GM19452 (cell line): ENCODE results near the gene CAMKMT.

ENCODE experiments used
- ATAC-seq: cut with Tn5 transposase; IDR thresholded peaks from one replicate; pipeline ENCODE4 v1.9.1; 2021; ENCODE audit not compliant: unreplicated experiment

CAMKMT gene

DNA sequence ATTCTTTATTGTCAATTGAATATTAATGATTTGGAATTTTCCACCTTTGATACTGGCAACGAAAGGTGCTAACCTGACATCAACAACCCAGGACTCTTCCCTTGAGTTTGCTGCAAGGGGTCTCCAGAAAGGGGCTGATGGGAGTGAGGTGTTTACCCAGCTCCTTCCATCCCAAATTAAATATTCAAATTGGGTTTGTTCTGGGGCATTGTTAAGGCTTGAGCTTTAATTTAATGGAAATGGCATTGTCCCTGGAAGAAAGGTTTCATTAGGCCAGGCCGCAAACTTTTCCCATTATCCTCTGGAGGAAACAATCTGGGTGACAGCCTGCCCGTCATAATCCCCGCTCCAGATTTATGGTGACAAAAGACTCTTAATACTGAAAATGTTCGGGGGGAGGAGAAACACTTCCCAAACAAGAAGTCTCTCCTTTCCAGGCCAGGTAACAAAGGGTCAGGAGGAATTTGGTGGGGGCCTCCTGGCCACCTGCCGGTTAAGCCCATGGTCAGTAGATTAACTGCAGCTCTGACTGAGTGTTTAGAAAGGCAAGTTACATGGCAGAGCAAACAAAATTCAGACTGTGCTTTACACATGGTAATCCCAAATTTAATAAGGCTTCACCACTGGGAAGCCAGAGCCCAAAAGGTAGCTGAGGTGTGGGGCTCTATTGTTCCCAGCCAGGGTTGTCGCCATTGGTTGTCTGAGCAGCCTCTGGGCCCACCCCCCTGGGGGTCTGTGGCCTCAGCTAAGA lies 428.4 kb downstream of the CAMKMT start:
- no peak for ATAC-seq

DNA sequence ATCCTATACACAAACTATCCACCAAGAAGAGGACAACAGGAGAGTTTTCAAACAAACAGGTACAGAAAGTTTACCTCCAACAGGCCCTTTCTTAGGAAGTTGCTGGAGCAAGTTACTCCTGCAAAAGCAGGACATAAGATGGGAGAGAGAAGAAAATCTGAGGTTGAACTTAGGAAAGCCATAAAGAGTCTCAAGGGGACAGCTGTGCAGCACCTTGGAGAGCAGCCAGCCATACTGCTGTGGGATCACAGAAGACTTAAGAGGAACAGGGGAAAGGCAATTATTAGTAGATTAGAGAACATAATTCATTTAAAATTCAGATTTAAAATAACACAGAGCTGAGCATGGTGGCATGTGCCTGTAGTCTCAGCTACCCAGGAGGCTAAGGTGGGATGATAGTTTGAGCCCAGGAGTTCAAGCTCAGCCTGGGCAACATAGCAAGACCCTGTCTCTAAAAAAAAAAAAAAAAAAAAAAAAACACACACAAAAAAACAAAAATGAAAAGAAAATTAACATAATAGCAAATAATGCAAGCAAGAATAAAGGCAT lies 431.6 kb downstream of the CAMKMT start:
- ATAC-seq: no peak

DNA sequence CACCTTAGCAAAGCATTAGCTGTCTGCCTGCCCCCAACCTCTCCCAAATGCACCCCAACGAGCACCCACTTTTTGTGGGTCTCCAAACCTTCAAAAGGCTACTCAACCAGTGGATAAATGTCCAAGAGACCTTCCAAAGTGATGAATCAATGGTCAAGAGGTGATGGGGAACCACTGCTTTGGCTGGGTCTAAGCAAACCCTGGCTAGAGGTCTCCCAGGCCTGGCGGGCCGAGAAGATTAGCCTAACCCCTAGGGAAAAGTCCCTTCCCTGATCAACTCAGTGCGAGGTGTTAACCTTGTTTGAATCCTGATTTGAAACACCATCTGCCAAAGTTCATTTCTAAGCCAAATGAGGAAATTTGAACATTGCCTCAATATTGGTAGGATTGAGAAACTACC lies 435.0 kb downstream of the CAMKMT start:
- no peak for ATAC-seq

DNA sequence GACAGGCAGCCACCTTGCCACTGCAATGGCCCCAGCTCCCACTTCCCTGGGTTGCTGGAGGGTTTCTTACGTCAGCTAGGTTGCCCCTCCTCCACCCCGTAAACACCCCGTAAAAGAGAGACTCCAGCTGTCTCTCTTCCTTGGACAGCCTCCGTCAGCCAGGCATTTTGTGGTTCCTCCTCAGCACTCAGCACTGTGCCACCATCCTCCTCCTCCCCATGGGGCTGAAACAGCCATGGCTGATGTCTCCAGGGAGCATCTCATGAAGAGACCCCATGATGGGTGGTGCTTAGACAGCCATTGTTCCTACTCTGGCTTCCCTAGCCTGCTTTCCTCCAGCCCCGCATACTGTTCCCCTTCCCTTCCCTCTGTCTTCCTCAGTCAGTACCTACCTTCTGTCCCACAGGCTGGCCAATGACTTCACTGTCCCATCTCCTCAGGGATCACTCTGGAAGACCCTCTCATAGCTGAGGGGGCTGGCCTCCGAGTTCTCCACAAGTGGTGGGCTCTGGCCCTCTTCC lies 436.5 kb downstream of the CAMKMT start:
- ATAC-seq: no peak

DNA sequence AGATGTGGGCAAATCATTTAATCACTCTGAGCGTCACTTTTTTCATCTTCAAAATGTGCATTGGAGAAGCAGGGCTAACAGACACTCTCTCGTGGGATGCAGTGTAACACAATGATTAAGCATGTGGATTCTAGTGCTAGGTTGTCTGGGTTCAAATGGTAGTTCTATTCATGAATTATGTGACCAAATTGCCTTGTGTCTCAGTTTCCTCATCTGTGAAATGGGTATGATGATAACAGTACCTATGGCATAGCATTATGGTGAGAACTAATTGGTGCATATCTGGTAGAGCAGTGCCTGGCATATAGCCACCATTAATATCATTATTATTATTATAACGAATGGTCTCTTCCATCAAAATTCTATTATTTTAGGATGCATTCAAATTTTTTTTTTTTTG lies 437.4 kb downstream of the CAMKMT start:
- no peak for ATAC-seq

DNA sequence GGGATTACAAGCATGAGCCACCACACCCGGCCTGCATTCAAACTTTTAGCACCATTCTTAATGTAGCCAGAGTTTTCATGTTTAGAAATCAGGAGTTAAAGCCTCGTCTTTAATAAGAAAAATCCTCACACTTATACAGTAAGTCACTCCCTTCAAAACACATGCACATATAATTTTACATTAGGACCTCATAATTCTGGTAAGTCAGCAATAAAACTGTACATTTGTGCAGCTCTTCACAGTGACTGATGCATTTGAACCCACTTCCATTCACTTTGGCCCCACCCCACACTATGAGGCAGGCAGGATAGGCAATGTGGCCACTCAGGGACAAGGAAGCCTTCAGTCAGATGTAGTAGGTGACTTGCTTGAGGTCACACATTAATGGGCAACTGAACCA lies 438.0 kb downstream of the CAMKMT start:
- ATAC-seq: no peak

DNA sequence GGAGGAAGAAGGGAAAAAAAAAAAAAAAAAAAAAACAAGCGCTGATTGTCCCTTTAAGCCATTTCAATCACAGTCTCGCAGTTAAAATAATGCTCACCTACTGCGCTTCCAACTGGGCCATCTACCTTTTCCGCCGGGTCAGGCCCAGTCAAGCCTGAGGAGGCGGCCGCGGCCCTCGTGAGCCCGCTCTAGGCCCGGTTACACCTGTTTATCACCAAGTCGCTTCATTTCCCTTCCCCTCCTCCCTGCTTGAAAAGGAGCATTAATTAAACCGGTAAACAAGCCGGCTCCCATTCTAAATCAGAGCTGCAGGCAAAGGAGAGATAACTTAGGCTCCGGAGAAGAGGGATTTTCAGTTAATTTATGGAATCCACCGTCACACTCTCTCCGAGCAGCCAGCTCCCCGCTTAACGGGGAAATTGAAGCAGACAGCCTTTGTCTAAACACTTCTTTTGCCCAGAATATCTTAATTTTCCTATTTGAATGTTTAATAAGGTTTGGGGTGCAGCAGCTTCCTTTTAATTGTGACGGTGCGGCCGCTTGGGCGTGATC lies 439.6 kb downstream of the CAMKMT start:
- ATAC-seq: no peak

DNA sequence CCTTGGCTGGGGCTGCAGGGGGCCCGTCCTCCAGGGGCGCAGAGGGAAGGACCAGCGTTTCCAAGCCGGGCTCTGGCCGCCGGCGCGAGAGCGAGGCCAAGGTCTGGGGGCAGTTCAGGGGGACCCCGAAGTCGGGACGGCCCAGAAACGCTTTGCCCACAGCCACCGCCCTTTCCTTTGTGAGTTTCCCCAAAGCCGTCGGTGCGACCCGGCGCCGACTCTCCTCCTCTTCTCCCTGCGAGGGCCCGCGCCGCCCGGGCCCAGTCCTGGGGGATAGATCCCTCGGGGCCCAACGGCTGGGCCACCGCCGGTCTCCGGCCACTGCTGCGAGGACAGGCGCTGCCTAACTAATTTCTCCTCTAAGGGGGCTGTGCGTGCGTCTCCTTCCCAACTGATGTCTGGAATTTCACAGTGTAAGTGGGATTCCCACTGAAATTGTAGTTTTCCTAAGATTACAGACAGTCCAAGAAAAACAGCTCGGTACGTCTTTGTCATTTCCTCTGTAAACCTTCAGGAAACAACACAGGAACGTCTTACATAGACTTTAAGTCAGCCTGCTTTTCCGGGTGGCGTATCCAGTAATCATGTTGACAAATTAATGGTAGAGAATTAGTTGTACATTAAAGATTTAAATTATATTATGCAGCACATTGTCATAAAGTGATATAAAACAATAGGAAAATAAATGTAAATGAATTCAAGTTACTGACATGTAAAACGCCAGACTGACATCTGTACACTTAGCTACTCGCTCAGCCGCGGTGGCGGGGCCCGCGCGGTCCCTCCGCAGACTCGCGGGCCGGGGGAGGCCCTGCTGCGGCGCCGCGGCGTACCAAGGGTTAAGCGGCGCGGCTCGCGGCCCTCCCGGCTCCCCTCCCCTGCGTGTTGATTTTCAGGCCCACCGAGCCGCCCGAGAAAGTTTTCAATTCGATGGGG lies 440.4 kb downstream of the CAMKMT start:
- ATAC-seq: no peak

DNA sequence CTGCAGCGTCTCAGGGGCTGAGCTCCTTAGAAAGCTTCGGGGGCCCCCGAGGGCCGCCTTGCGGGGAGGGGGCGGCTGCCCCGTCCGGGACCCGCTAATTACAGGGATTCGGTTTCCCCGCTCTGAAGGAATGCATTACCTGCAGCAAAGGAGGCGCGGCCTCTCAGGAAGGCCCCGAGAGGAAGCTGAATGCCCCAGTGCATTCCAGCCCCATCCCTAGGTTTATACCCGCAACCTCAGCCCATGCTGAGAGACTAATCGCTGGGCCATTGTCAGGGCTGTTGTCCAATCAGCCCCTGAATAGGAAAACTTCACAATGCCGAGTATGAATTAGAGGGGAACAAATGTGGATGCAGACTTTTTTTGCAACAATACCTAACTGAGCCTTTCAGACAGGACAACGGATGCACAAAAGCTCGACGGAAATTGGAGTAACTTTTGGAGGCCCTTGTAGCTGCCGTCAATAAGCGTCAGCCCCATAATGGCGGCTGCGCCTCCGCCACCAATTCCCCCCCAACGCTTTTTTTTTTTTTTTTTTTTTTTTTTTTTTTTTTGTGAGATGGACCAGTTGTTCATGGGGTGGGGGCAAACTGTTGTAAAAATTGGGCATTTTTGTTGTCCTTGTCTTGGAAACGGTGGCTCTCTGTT lies 441.2 kb downstream of the CAMKMT start:
- no peak for ATAC-seq

DNA sequence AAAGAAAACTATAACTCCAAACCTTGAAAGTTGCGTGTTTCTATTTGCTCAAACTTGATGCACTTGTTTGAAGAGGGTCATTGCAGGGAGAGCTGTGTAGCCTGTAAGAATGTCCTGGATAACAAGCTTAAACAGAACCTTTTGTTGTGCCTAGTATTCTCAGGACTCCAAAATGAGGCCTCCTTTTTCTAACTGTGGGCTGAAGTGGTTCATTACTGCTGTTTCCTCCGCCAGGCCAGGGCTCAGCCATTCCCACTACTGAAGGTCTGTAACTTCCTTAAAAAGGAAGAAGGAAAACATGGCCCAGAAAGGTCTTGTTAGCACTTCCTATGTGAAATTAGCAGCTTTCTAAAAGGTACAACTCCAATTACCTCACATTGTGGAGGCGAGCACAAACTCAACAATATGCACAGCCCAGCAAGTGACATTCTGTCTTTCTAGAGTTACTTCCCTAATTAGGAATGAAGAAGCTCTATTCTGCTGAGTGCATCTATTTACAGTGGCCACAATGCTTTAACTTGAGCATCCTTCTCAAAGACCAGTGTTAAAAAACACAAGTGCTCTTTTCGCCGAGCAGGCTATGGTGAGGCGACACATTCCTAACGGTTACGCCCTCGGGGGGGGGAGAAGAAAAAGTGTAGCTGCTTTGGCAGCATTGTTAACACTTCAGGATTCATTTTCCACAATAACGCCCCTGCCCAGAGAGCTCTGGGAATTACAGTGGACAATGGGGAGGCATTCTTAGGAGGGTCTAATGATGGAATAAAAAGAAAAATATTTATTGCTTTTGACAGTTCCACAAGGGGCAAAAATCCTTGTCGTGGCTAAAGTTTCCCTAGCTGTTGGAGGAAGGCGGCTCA lies 442.9 kb downstream of the CAMKMT start:
- ATAC-seq: no peak

DNA sequence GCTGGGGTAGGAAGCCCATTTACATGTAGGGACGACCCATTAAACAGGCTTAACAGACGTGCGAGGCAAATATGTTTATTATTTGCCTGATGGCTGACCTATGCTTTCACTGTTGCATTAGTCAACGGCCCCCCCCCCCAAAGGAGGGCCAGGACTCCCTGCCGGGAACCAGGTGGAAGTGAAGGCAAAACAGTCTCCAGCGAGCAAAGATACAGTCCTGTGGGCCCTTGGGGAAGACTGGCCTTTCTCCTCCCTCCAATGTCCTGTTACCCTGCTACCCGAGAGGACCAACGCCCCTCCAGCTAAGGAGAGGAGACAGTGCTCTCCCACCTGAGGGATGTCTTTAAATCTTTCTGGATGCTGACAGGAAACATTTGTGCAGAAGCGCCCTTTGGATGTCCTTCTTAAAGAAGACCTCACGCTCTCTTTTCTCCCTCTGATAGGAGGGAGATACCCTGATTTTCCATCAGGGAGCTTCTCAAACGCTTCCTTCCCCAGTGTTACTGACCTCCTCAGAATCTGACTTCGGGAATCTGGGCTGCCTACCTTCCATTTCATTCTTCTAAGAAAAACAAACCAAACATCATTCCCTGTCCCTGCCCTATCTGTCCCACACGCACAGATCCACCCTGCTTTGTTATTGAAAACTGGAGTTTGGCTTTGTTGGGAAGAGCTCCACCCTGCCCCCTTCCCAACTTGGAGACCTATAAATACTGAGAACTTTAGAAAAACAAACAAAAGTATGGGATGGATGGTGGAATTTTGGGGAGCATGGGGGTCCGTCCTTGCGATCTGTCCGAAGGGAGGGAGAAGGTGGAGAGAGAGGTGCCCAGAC lies 443.9 kb downstream of the CAMKMT start:
- ATAC-seq: no peak

DNA sequence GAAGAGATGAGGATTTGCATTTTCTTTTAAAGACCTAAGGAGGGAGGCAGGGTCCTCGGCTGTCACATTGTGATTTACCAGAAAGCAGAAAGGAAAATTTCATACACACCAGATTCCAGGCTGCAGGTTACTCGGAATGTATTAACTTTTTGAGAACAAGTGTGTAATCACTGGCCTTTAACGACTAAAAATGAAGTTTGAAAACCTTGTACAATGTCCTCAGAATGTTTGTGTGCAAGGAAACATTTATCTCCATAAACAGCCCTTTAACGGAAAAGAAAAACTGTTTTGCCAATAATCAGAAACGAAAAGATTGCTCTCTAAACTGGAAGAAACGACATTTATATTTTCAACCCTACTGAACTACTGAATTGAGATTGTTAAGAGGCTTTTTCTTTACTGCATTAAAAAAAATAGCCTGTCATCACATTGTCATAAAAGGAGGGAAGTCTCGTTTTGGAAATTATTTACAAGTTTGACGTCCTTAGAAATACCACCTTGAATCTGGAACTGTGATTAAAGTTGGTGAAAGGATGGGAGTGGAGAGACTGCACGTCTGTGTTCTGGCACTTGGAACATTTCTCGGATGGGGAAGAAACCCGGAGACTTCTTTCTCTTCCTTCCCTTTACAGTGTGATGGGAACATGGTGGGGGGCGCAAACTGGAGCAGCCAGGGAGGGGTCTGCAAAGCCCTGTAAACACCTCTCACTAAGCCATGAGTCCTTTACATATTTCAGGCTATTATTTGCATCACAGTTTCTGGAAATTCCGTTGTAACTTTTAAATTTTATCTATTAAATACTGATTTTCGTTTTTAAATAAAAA lies 445.7 kb downstream of the CAMKMT start:
- no peak for ATAC-seq

DNA sequence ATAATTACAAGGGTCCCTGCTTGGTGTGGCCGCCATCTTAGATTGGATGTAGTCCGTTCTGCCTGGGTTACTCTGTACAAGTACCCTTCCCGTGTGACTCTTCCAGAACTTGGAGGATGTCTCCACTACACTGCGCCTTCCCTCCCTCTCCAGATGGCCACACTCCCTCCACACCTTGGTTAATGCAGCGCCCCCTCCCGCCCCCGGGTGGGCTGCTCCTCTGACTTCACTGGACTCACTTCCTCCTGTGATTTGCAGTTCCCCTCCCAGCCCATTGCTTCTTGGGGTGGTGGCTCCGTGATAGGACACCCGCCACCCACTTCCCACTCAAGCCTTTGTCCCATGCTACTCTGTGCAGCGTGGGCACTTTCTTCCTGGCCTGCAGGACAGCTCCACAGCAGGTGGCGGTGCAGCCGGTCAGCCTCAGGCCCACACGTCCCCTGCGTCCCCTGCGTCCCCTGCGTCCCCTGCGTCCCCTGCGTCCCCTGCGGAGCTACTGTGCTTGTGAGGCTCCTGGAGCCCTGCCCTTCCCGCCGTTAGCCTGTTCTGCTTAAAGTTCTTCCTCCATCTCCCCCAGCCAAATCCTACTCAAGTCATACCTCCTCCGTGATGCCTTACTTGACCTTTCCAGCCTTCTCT lies 449.3 kb downstream of the CAMKMT start:
- ATAC-seq: no peak

DNA sequence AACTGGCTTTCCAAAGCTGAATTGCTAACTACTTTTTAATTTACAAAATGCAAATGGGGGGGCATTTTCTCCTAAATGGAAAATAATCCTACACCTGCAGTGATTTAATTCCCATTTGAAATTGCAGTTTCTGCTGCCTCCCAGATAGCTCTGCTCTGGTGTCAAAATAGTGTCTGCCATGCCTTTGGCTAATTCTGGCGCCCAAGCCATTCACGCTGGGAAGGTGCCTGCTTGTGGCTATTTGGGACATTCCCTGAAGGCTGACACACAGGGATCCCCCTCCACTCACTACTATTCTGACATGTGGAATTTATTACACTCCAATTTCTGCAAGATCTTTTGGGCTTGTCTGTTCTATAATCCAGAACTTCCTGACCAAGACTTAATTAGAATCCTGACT lies 451.4 kb downstream of the CAMKMT start:
- no peak for ATAC-seq

DNA sequence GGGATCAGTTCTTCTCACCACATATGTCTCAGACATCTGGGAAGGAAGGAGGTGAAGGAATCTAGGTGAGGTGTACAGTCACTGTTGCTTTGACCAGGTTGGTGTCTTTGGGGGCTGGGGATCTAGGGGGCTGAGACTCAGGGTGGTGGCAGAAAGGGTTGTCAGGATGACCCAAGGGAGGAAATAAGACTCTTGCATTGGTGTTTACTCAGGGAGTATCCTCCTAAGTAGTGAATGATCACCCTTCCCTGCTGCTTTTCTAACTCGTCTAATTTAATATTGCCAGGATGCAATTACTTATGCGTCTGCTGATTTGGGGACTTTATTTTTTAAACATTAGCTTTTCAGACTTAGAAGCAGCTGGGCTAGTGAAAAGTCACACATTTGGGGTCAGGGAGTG lies 451.9 kb downstream of the CAMKMT start:
- ATAC-seq: no peak

DNA sequence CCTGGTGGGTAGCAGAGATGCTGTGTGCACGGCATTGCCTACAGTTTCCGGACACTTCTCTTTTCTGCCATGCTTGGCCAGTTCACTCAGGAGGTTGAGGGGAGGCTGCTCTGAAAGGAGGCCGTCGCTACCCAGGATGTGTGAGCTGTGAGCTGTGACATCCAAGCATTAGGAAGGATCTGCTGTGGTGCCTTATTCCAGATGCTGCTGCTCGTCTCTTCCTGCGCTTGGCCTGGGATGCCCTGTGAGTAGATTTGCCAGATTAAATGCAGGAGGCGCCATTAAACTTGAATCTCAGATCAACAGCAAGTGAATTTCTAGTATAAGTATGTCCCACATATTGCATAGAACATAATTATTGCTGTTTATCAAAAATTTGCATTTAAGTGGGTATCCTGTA lies 455.5 kb downstream of the CAMKMT start:
- no peak for ATAC-seq

DNA sequence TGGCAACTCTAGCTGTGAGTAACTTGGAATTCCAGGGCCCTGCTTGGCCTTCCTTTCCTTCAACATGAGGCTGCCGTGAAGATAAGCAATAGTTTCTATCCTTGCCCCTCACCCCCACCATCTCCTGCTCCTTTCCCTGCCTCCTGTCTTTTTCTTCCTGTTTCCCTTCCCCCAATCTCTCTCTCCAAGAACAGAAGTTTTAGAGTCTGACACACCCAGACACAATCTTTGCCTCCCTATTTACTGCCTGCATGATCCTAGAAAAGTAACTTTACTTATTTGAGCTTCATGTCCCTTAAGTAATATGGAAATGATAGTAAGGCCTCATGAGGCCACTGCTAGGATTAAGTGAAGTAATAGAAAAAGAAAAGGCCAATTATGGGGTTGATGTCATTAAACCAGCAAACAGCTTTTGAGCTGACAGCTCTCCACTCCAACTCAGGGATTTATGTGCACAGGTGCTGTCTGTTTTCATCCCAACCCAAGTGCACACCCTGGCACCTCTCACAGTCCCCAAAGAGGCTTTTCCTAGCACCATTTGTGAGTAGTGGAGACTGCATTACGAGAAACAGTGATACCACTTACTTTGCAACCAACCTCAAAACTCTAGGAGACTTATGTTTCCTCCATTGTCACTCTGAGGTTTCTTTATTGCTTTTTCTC lies 456.1 kb downstream of the CAMKMT start:
- ATAC-seq: no peak
